ENCODE results near the gene BZW2.

The BZW2 gene

GRCh38 chr7:16715928-16716327 lies 69.9 kb downstream of the BZW2 start:
- no peak for DNase-seq

GRCh38 chr7:16718111-16718656 lies 72.2 kb downstream of the BZW2 start:
- no peak for DNase-seq

- DNase-seq, result no peak
Measured at GRCh38 chr7:16719699-16720098, 73.7 kb downstream of the BZW2 start.

- no peak for DNase-seq
Measured at GRCh38 chr7:16721541-16721940, 75.6 kb downstream of the BZW2 start.

GRCh38 chr7:16724344-16724743 lies 78.4 kb downstream of the BZW2 start:
- no peak for DNase-seq

GRCh38 chr7:16726189-16726588 lies 80.2 kb downstream of the BZW2 start:
- DNase-seq, result no peak

GRCh38 chr7:16727736-16728135 lies 81.8 kb downstream of the BZW2 start:
- no peak for DNase-seq

- DNase-seq, result no peak
Measured at GRCh38 chr7:16728811-16729210, 82.8 kb downstream of the BZW2 start.

GRCh38 chr7:16729541-16729940 lies 83.6 kb downstream of the BZW2 start:
- no peak for DNase-seq

- no peak for DNase-seq
Measured at GRCh38 chr7:16730937-16731336, 85.0 kb downstream of the BZW2 start.

- DNase-seq, result no peak
Measured at GRCh38 chr7:16732828-16733227, 86.8 kb downstream of the BZW2 start.

GRCh38 chr7:16734148-16734726 lies 88.3 kb downstream of the BZW2 start:
- DNase-seq, result no peak

GRCh38 chr7:16735020-16735419 lies 89.0 kb downstream of the BZW2 start:
- DNase-seq, result no peak

GRCh38 chr7:16738011-16738688 lies 92.2 kb downstream of the BZW2 start:
- DNase-seq, result no peak

- DNase-seq, result no peak
Measured at GRCh38 chr7:16739863-16740622, 94.1 kb downstream of the BZW2 start.

- no peak for DNase-seq
Measured at GRCh38 chr7:16740623-16740953, 94.6 kb downstream of the BZW2 start.

GRCh38 chr7:16740996-16741395 lies 95.0 kb downstream of the BZW2 start:
- DNase-seq, result no peak

- DNase-seq, result no peak
Measured at GRCh38 chr7:16741676-16742075, 95.7 kb downstream of the BZW2 start.

- no peak for DNase-seq
Measured at GRCh38 chr7:16742547-16742946, 96.6 kb downstream of the BZW2 start.

- no peak for DNase-seq
Measured at GRCh38 chr7:16743236-16743635, 97.3 kb downstream of the BZW2 start.

GRCh38 chr7:16744518-16745250 lies 98.7 kb downstream of the BZW2 start:
- DNase-seq, result no peak

GRCh38 chr7:16745645-16746044 lies 99.7 kb downstream of the BZW2 start:
- no peak for DNase-seq

GRCh38 chr7:16747102-16747501 lies 101.1 kb downstream of the BZW2 start:
- no peak for DNase-seq
